Cerebellar cortex (tissue), 1 donor: ENCODE data around the gene LRP6.
"Not testable (repeated sequence)": the region's sequence is repeated elsewhere in the genome, so short reads cannot be mapped to it uniquely, and the experiment has no call there.

ENCODE experiments used
- DNase-seq: peaks from one replicate; pipeline ENCODE4 v3.0.0-alpha.2; 2015; ENCODE audit warnings: low spot score

The LRP6 gene

DNA sequence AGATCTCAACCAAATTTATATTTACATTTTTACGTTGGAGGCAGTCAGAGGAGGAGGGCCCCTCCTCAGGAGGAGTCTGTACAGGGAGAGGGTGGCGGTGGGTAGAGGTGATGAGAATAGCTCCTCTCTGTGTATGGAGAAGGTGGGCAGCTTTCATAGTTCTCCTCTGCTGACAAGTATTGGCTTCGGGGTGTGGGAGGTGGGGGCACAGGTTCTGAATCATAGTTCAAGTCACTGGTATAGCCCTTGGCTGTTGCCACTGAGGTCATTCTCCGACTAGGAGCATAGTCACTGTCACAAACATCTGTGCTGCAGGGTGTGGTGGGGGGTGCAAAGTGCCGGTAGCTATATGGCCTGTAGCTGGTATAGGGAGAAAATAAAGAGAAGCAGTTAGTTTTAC, 145.8 kb downstream of the LRP6 start:
- DNase-seq = no peak

DNA sequence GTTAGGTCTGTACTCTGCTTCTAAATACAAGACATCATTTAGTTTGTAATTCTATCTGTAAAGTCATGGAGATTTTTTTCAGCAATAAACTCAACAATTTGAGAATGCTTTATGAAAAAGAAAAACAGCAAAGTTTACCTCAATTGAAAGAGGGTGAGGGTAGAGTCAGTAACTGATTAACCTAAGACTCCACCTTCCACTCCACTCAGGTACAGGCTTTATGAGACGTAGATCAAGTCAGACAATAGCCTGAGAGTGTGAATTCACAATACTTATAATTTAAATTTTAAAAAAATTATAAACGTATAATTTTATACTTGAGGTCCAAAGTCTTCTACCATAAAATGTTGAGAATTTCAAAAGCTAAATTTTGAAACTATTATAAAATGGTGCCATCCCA, 150.2 kb downstream of the LRP6 start:
- no peak for DNase-seq

DNA sequence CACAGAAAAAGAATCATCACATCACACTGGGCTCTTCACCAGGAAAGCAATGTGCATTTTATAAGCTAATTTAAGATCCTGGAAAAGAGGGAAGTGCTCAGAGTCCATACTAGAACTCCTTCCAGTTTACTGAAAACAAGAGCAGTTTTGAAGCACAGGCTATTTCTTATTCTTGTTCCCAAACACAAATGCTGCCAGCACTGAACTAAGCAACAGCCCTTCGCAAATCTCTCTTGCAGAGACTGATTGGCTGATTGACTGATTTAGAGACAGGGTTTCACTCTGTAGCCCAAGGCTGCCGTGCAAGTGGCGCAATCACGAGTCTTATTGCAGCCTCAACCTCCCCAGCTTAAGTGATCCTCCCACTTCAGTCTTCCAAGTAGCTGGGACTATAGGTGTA, 151.3 kb downstream of the LRP6 start:
- no peak for DNase-seq

DNA sequence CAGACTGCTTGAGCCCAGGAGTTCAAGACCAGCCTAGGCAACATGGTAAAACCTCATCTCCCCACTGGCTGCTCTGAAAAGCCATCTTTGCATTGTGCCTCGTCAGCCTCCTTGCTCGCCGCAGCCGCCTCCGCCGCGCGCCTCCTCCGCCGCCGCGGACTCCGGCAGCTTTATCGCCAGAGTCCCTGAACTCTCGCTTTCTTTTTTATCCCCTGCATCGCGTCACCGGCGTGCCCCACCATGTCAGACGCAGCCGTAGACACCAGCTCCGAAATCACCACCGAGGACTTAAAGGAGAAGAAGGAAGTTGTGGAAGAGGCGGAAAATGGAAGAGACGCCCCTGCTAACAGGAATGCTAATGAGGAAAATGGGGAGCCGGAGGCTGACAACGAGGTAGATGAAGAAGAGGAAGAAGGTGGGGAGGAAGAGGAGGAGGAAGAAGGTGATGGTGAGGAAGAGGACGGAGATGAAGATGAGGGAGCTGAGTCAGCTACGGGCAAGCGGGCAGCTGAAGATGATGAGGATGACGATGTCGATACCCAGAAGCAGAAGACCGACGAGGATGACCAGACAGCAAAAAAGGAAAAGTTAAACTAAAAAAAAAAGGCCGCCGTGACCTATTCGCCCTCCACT, 155.8 kb downstream of the LRP6 start:
- not testable (repeated sequence) for DNase-seq

DNA sequence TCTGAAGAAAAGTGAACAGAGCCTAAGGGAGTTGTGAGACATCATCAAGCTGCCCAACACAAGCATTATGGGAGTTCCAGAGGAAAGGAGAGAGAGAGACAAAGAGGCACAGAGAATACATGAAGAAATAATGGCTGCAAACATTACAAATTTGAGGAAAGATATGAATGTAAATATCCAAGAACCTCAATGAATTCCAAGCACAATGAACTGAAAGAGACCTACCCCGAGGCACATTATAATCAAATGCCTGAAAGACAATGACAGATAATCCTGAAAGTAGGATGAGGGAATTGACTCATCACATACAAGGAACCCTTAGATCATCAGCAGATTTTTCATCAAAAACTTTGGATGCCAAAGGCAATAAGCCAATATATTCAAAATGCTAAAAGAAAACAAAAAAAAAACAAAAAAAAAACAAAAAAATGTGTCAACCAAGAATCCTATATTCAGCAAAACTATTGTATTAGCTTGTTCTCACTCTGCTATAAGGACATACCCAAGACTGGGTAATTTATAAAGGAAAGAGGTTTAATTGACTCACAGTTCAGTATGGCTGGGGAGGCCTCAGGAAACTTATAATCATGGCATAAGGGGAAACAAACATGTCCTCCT, 158.3 kb downstream of the LRP6 start:
- no peak for DNase-seq

DNA sequence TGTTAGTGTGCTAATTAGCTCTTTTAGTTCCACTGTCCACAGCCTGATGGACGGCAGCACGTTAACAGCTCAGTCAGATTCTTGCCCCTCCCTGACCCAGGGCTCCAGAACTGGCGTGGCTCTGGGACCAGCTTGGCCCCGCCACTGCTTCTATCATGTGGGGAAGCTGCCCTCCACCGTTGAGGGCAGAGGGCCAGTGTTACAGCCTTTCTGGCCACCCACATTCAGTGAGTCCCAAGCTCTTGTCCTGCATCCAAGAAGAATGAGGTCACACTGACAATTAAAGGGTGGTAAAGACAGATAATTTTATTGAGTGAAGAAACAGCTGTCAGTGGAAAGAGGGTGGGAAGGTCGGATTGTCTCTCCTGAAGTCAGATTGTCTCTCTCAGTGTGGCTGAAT, 159.2 kb downstream of the LRP6 start:
- DNase-seq = no peak

DNA sequence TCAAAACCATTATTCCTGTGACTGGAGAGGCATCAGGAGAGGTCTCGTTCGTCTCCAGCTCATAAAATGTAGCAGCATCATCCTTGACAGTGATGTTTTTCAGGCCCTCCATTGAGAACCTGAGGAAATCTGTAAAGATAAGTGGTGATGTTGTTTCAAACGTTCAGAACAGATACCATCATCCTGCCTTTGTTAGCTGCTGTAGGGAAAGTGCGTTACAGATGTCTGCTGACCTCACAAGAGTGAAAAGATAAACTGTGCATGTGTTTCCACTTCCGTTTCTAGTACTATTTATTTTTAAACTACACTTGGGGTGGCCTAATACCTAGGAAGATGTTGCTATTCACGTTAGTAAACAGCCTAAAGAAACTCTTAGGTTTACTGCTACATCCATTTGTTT, 167.7 kb downstream of the LRP6 start:
- DNase-seq = no peak

DNA sequence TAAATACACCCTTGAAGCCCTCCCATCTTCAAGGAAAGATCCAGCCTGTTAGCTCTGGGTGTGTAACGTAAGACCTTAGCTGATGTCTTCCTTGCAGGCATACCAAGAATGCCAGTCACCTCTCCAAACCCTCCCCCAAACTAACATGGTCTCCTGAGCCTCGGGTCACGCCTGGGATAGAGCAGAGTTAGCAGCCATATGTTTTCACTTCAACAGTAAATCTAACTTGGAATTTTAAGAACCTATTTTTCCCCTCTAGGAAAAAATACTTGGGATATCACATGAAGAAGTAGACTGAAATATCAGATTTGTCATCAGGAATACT, 168.2 kb downstream of the LRP6 start:
- no peak for DNase-seq

DNA sequence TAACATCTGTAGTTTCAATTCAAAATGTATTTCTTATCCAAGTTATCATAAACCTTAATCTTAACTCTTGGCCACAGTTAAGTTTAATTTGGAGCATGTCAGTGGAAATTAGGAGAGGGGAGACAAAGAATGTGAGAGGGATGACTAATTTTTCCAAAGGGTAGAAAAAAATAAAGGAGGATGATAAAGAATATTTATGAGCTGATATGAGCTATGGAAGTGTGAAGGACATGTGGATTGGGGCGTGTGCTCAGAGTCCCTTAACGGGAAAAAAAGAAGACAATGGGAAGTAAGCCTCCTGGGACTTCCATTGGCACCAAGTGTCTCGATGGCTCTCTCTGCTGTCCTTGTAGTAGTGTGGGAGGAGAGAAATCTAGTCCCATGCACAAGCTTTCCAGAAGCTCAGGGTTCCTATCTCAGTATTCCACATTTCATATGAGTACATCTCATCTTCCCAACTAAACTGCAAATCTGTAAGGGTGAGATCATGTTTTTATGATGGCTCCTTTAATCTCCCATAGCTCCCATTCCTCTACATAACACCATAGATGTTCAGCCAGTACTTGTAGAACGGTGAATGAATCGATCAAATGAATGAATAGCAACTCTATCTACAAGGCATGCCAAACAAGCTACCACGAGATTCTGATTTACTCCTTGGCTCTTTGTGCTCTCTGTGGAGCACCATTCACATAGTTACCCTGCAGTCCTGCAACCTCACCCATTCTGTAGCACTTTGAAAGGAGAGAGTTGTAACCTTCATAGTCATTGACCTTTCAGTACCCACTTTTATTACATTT, 168.8 kb downstream of the LRP6 start:
- DNase-seq = no peak

DNA sequence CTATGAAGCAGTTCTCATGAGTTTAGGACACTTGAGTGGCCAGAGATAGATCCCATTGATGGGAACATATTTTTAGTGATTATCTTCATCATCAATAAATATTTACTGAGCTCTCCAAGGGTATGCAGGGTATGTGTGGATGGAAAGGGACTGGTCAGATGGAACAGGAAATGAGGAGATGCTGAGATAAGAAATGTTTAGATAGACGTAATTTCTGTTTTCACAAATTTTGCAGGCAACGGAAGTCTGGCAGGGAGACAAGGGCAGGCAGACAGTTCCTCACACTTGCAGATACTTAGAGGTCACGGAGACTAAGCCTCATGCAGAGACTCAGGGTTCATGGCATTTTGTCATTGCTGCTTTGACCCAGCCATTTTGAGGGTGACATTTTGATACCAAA, 171.8 kb downstream of the LRP6 start:
- no peak for DNase-seq

DNA sequence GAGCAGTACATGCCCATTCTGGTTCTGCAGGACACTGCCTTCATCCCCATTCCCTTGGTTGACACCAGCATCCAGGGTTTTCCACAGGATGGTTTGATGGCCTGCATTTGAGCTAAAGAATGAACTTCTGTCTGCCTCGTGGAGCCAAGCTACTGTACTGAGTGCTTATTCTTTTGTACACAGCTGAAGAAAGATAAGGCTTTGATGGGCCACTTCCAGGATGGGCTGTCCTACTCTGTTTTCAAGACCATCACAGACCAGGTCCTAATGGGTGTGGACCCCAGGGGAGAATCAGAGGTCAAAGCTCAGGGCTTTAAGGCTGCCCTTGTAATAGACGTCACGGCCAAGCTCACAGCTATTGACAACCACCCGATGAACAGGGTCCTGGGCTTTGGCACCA, 172.4 kb downstream of the LRP6 start:
- no peak for DNase-seq

DNA sequence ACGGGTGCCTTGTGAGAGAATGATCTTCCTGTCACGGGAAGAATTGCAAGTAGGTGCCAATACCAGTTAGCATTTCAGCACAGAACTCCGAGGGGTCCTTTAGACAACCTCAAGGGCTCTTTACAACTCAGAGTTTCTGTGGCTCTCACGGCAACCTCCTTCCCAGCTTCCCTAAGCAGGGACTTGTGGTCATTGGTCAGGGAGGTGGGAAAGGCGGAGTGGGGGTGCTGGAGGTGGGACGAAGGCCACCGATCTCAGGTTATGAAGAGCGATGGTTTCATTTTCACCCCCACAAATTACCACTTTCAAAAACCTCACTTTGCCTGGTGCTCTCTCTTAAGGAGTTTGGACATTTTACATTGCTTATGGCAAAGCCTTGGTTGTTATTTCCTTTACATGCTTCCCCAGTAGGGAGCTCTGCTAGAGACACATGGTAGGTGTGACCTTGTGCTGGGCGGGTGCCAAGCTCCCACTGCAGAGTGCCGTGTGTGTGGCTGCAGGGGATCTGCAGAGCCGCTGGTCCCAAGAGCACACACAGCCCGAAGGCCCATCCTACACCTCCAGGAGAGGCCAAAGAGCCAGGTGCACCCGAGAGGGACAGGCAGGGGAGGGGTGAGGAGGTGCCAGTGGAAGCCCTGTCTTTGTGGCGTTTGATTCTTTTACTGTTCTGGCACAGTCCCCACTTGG, 174.7 kb downstream of the LRP6 start:
- DNase-seq = no peak

DNA sequence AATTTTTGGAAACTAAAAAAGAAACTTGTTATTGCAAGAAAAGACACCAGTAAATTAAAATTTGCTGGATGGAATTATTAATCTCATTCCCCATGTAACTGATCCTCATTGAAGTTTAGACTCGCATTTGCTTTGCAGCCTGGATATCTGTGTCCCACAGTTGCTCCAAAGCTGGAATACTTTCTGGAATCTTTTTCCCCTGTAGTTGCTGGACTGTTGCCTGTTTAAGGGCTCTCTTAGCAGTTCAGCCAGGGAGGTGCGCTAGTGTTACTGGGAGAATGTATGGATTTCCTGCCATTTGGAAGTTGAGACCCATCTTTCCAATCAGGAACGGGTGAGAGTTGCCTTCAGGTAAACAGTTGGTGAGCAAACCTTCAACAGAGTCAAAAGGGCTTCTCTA, 175.8 kb downstream of the LRP6 start:
- DNase-seq = no peak

DNA sequence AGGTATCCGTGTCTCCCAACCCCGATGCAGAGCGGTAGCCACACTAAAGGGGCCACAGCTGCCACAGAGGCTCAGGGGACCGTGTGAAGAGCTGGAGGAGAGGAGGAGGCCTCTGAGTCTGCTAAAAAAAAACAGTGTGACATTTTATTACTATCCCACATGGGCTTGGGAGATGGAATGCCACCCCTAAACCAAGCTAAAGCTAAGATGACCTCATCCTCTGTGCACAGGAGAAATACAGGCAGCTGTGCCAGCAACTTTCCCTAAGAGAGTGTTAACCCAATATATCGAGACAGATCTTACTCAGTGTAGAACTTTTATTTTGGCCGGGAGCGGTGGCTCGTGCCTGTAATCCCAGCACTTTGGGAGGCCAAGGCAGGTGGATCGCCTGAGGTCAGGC, 178.1 kb downstream of the LRP6 start:
- no peak for DNase-seq

DNA sequence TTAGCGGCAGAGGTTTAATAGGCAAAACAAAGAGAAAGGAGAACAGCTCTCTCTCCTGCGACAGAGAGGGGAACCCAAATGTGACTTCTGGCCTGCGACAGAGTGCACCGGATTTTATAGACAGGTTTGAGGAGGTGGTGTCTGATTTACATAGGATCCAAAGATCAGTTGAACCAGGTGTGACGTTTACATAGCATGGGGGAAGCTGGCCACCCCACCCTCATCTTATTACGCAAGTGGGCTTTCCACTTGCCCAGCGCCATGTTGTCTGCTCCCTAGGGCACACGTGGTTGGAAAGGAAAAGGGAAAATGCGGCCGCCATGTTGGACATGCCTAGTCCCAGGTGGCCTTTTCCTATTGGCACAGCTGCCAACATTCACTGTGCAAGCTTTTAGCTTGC, 178.7 kb downstream of the LRP6 start:
- no peak for DNase-seq

DNA sequence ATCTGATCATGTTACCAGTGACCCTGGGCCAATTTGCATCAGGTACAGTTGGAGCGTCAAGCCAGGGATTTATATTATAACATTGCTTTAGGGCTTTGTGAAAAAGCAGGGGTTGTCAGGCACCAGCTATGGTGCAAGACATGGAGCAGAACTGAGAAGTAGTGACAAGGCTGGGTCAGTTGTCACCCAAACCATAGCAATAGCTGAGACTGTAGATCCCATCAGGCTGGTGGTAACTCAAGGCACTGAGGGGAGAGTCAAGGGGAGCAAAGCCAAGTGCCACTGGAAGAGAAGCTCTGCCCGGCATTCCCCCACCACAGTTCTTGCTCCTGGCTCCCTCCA, 179.2 kb downstream of the LRP6 start:
- no peak for DNase-seq

DNA sequence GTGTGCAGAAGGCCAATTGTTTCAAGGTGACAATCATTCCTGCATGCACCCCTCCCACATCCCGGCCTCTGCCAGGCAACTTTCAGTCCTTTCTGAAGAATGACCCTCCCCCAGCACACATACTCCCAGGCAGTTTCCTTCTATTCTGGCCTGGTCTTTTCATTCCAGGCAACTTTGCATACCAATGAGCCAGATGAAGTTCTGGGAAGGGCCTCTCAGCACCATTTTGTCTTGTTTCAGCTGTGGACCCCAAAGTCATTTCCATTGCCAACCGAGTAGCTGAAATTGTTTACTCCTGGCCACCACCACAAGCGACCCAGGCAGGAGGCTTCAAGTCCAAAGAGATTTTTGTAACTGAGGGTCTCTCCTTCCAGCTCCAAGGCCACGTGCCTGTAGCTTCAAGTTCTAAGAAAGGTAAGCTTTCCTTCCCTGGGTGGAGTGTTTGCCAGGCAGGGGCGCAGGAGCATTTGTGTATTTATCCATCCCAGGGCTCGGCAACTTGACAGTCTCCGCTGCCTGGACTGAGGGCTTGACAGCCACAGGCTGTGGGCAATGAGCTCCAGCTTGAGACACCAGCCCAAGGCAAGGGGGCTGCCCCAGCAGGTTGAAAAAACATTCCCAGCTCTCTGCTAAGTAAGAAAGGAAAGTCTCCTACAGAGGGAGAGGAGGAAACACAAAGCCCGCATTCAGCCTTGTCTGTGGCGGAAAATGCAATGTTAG, 179.7 kb downstream of the LRP6 start:
- no peak for DNase-seq

DNA sequence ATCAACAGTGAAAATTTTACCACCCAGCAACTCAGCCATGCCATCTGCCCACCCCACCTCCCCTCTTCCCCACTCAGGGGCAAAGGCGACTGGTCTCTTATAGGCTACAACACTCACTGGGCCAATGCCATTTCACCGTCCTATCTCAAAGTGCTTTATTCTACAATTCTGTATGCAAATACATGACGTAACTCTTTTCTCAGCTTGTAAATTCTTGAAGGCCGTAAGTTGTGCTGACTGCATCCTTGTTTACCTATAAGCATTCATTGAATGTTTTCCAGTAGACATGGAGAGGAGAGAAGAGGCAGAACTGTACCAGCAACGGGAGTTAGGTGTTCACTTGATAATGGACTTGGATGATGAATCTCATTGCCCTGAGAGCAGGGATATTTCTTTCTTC, 180.5 kb downstream of the LRP6 start:
- DNase-seq = no peak

DNA sequence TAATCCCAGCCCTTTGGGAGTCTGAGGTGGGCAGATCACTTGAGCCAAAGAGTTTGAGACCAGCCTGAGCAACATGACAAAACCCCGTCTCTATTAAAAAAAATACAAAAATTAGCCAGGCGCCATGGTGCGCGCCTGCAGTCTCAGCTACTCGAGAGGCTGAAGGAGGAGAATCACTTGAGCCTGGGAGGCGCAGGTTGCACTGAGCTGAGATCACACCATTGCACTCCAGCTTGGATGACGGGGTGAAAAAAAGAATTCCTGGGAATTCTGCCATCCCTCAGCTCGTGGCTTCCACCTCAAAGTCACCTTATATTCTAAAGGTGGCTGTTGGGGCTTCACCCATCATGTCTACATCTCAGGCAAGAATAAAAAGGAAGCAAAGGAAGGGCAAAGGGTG, 183.2 kb downstream of the LRP6 start:
- no peak for DNase-seq

DNA sequence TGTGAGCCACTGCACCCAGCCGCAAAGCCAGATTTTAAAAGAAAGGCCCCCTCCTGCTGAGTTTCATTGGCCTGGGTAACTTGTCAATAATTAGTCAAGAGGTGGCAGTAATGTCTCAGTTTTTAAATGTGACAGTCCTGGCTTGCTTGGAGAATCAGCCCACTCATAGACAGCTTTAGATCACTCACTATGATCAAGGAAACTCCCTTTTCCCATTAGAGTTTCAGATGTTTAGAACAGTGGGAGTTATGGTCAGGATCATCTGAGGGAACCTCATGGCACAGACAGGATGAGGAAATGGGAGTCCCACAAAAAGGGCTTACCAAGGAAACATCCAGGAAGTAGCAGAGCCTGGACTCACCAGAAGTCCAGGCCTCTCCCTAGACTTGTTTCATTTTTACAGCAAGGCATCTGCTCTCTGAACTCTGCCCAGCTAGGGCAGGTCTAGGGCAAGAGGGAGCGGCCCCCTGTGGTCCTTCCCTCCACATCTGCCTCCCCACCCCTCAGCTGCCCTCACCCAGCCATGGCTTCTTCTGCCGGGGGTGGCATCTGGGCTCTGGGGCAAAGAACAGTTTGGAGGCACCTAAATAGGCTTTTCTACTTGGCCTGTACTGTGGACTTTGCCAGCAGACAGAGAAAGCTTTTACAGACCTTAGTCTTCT, 184.9 kb downstream of the LRP6 start:
- peak; percentile 52 for DNase-seq

DNA sequence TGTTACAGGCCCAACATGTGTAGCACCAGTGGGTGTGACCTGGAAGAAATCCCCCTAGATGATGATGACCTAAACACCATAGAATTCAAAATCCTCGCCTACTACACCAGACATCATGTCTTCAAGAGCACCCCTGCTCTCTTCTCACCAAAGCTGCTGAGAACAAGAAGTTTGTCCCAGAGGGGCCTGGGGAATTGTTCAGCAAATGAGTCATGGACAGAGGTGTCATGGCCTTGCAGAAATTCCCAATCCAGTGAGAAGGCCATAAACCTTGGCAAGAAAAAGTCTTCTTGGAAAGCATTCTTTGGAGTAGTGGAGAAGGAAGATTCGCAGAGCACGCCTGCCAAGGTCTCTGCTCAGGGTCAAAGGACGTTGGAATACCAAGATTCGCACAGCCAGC, 187.6 kb downstream of the LRP6 start:
- DNase-seq = no peak
